ENCODE data around the gene CNOT2. TPM values are rescaled to one million over a fixed set of nuclear protein-coding genes. Genes with fewer than 3 reads are reported as not detected.
"Not testable (repeated sequence)": the region's sequence is repeated elsewhere in the genome, so short reads cannot be mapped to it uniquely, and the experiment has no call there.

CNOT2 gene
- polyA plus RNA-seq, 3 donors, result 126 to 145 (median 127) TPM

DNA sequence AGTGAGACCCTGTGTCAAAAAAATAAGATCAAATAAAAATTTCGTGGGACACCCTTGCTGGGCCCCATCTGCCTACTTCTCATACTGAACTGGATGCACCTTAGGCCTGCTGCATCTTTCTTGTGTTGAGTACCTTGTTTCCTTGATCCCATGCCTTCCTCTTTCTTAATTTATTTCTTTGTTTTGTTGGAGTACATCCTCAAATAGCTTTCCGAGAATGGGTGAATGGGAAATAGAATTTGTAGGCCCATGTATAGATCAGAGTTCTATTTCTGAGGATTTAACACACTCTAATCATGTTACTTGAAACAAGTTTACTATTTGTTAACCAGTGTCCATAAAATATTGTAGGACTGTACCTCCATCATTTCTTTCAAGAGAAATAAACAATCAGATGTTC lies 146.4 kb downstream of the CNOT2 start:
- no peak for DNase-seq (ENCODE audit: extremely low read depth in 1 of 11, low read depth in 9 of 11, low spot score in 4 of 11)

DNA sequence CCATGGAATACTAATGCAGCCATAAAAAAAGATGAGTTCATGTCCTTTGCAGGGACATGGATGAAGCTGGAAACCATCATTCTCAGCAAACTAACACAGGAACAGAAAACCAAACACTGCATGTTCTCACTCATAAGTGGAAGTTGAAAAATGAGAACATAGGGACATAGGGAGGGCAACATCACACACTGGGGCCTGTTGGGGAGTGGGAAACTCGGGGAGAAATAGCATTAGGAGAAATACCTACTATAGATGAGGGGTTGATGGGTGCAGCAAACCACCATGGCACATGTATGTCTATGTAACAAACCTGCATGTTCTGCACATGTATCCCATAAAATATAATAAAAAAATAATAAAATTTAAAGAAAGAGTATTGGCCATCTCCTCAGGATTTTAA lies 149.4 kb downstream of the CNOT2 start:
- not testable (repeated sequence) for DNase-seq (ENCODE audit: extremely low read depth in 1 of 11, low read depth in 9 of 11, low spot score in 4 of 11)

DNA sequence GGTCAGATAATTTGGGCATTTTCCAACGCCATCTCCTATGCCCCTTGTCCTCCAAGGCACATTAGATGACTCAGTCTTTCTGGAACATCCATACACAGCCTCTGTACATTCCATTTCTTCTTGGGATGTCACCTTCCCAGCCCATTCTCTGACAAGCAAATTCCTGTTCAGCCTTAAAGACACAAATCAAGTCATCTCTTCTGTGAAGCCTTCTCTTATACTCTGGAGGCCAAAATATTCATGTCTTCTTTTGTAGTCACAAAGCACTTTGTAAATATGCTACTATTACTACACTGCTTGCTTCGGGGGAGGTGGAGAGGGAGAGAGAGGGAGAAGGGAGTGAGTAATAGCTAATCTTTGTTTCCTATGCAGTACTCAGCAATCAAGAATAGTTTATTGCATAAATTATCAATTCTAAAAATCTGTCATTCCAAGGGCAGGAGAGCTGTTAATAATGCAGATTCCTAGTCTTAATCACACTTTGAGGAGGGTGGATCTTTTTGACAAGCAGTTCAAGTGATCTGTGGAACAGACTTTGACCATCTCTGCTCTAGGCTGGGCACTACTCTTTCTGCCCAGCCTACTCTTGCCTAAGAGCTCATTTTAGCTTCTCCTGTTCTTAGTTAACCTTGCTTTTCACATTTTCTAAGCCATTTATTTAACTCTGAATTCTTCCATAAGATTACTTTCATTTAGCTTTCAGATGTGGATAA lies 150.7 kb downstream of the CNOT2 start:
- no peak for DNase-seq (ENCODE audit: extremely low read depth in 1 of 11, low read depth in 9 of 11, low spot score in 4 of 11)

DNA sequence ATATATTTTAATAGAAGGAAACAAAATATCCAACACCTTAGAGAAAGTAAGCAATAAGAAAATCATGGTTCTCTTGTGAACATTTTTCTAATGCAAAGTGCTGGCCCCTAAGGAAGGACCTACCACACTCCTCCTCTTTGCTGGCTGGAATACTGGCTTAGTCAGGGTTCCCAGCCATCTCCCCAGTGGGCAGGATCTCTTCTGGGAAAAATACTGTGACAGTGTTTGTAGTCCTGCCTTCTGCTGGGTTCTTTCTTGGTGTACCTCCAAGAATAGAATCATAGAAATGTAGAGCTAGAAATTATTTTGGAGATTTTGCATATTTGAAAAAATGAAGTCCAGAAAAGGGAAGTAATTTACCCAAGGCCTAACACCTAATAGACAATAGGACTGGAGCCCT lies 154.8 kb downstream of the CNOT2 start:
- DNase-seq (ENCODE audit: extremely low read depth in 1 of 11, low read depth in 9 of 11, low spot score in 4 of 11), result no peak

- no peak for DNase-seq (ENCODE audit: extremely low read depth in 1 of 11, low read depth in 9 of 11, low spot score in 4 of 11)
These were observed 155.6 kb downstream of the CNOT2 start for GRCh38 chr12:70398862-70399261.

GRCh38 chr12:70399311-70399710 lies 156.1 kb downstream of the CNOT2 start:
- no peak for DNase-seq (ENCODE audit: extremely low read depth in 1 of 11, low read depth in 9 of 11, low spot score in 4 of 11)

DNA sequence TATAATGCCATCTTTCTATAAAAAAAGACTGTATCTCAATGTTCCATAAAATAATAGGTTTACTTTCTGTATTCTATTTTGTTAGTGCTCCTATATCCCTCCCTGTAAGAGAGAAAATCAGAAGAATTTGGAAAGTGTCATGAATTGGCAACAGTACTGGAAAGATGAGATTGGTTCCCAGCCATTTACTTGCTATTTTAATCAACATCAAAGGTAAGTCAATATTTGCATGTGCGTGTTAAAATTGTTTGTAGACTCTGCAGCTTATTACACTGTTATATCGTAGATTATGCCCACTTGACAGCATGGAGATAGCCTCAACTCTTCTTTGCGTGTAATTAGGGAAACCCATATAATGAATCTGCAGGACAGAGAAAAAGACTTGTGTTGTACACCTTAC lies 156.9 kb downstream of the CNOT2 start:
- DNase-seq (ENCODE audit: extremely low read depth in 1 of 11, low read depth in 9 of 11, low spot score in 4 of 11), result no peak

DNA sequence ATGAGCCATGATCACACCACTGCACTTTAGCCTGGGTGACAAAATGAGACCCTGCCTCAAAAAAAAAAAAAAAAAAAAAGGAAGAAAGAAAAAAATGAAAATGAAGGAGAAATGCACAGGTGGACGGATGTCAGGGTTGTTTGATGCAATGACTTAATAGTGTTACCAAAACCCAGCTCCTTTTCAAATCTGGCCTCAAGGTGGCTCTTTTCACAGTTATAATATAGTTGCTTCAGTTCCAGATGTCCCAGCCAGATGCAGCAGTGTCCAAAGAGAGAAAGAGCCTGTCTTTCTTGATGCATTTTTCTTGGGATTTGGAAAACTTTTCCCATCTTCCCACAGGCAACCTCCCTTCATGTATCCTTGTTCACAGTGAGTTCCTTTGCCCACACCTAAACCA lies 159.4 kb downstream of the CNOT2 start:
- DNase-seq (ENCODE audit: extremely low read depth in 1 of 11, low read depth in 9 of 11, low spot score in 4 of 11), result no peak

DNA sequence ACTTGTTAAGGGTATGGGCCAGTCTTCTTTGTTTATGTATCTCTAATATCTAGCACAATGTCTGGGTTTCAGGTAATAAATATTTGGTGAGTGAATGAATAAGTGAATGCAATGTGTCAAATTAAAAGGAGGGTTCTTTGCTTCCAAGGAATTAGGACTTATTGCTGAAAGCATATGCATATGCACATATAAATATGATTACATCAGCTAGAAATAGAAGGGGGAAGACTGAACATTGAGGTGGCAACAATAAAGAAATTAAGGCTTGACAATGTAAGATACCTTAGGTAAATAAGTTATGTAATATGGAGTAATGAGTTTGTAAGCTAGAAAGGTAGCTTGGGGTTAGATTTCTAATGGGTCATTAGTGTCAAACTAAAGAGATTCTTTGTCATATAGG lies 160.6 kb downstream of the CNOT2 start:
- DNase-seq (ENCODE audit: extremely low read depth in 1 of 11, low read depth in 9 of 11, low spot score in 4 of 11), result no peak

Other genes starting within 250 kb of the CNOT2 start
- gene KCNMB4, start 122.9 kb downstream of the CNOT2 start, polyA plus RNA-seq (ENCODE audit: insufficient read length in 3 of 3), result 10 to 100 TPM; 18.4 to 25.7 (median 20.7) TPM

Measured in renal cortex interstitium (tissue), 11 donors.